DMS 273 (cell line): ENCODE measurements around the gene SLC44A3.
"Not testable (repeated sequence)": the region's sequence is repeated elsewhere in the genome, so short reads cannot be mapped to it uniquely, and the experiment has no call there.

Source experiments
- DNase-seq: peaks from one replicate; lab custom pipeline; 2025; ENCODE audit not compliant: unreplicated experiment; lab: John Stamatoyannopoulos, UW

SLC44A3 gene

GRCh38 chr1:94832931-94833585 lies 12.9 kb downstream of the SLC44A3 start:
- DNase-seq = no peak

- DNase-seq = no peak
These were observed 16.7 kb downstream of the SLC44A3 start for GRCh38 chr1:94836891-94837290.

DNA sequence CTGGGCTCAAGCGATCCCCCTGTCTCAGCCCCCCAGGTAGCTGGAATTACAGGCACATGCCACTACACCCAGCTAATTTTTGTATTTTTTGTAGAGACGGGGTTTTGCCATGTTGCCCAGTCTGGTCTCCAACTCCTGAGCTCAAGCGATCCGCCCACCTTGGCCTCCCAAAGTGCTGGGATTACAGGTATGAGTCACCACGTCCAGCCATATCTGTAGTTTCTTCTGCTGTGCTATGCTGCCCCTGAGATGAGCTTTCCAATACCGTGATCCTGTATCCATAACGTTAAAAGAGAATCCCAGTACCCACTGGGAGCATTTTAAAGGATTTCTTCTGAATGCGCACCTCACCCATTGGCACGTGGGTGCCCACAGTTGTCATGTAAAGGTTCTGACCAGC lies 20.2 kb downstream of the SLC44A3 start:
- not testable (repeated sequence) for DNase-seq

GRCh38 chr1:94840808-94841207 lies 20.7 kb downstream of the SLC44A3 start:
- no peak for DNase-seq

- no peak for DNase-seq
These were observed 23.3 kb downstream of the SLC44A3 start for GRCh38 chr1:94843430-94843829.

GRCh38 chr1:94843846-94844245 lies 23.7 kb downstream of the SLC44A3 start:
- no peak for DNase-seq

GRCh38 chr1:94846308-94846707 lies 26.2 kb downstream of the SLC44A3 start:
- DNase-seq = no peak

- no peak for DNase-seq
These were observed 31.4 kb downstream of the SLC44A3 start for GRCh38 chr1:94851571-94851970.

DNA sequence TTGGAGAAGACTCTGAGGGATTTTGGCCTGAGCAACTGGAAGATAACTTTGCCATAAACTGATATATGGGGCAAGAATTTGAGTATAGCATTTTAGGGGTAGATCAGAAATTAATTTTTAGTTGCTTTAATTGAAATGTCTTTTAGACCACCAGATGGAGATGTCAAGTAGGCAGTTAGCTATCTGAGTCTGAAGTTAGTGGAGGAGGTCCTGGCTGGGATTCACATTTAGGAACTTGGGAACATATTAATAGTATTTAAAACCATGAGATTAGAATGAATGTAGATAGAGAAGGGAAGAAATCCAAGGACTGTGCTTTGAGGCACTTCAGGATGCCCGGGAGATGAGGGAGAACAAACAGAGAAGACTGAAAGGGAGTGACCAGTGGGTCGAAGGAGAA lies 32.6 kb downstream of the SLC44A3 start:
- no peak for DNase-seq

- peak; percentile 94 for DNase-seq
These were observed 34.5 kb downstream of the SLC44A3 start for GRCh38 chr1:94854458-94855306.

GRCh38 chr1:94855307-94855700 lies 35.1 kb downstream of the SLC44A3 start:
- no peak for DNase-seq

- DNase-seq = no peak
These were observed 35.8 kb downstream of the SLC44A3 start for GRCh38 chr1:94856004-94856403.

GRCh38 chr1:94856868-94857267 lies 36.7 kb downstream of the SLC44A3 start:
- no peak for DNase-seq

DNA sequence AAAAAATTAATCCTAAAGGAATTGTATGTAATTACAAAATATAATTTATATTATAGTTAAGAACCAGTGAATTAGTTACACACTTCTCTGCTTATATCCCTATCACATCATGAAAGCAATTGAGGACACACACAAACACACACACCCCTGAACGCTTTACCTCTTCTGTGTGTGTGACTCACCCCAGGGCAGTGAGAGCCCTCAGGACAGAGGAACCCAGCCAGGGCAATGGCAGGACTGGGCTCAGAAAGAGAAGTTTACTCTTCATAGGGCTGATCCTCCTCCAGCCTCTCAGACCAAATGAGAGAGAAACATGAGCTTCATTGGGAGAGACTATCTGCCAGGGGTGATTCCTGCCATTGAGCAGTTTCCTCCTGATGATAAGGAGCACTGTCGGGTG lies 38.1 kb downstream of the SLC44A3 start:
- DNase-seq = no peak

DNA sequence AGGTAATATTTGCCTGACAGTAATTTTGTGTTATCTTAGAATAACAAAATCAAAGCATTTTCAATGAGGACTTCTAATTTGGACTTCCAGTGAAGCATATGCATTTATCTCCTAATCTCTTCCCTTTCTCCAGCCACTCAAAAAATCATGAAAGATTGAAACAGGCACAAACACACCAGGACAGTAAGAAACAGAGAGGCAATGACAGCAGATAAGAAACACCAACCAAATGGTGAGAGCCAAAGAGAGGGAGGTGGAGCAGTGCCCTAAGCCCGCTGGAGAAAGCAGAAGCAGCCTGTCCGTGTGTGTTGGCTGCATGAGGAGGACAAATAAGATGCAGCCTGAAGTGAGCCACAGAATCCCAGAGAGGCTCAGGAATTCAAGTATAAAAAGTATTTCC lies 39.0 kb downstream of the SLC44A3 start:
- no peak for DNase-seq

GRCh38 chr1:94862718-94863117 lies 42.6 kb downstream of the SLC44A3 start:
- DNase-seq = no peak

- DNase-seq = no peak
These were observed 43.2 kb downstream of the SLC44A3 start for GRCh38 chr1:94863297-94863911.

DNA sequence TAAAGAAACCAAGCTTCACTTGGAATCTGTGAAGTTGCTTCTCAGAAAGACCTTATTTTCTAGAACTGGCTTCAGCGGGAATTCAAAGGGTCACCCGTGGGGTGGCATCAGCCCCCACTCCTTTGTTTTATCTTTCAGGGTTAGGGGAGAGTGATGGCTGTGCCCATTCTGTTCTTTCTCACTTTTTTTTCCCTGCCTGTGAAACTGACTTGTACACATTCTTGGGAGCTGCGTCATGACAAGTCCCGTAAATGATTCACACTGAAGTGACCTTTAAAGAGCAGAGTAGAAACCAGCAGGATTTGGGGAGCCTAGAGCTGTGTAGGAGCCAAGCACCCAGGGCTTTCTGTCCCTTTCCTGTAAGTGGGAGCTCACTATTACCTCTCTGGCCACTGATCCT lies 43.8 kb downstream of the SLC44A3 start:
- DNase-seq = no peak

GRCh38 chr1:94864821-94865220 lies 44.7 kb downstream of the SLC44A3 start:
- DNase-seq = no peak

DNA sequence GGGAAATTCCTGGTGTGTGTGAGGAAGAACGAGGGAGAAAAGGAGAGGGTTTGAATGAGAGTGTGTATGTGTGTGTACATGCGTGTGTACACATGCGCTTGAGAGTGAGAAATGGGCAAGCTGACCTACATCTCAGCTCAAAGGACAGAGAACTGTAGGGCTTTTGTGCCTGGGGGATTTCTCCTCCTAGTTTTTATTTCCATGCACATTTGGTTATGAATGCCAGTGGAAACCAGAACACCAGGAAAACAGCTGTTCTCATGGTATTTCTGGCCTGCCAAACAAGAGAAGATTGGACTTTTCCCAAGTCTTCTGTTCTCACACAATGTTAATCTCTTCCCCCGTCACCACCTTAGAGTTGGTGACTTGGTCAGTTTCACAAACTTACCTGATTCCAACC lies 45.2 kb downstream of the SLC44A3 start:
- DNase-seq = peak; percentile 29

GRCh38 chr1:94866164-94866807 lies 46.1 kb downstream of the SLC44A3 start:
- DNase-seq = peak; percentile 15

DNA sequence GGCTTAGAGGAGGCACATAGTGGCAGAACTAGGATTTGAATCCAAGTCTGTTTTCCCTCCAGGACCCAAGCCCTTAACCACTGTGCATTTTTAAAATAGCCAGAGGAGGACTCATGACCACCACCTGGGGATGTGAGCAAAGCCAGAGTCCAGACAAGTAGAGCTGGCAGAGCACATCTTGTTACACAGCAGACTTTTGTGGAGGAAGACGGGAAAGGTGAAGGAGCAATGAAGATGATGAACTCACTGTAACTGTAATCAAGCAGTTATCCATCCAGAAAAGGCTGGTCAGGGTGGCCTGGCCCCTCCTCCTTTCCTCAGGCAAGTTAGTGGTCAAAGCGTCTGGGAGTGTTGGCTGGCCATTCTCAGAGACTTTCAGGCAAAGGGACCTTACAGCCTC lies 50.9 kb downstream of the SLC44A3 start:
- DNase-seq = no peak
